ENCODE data around the gene SOD3.

DNA sequence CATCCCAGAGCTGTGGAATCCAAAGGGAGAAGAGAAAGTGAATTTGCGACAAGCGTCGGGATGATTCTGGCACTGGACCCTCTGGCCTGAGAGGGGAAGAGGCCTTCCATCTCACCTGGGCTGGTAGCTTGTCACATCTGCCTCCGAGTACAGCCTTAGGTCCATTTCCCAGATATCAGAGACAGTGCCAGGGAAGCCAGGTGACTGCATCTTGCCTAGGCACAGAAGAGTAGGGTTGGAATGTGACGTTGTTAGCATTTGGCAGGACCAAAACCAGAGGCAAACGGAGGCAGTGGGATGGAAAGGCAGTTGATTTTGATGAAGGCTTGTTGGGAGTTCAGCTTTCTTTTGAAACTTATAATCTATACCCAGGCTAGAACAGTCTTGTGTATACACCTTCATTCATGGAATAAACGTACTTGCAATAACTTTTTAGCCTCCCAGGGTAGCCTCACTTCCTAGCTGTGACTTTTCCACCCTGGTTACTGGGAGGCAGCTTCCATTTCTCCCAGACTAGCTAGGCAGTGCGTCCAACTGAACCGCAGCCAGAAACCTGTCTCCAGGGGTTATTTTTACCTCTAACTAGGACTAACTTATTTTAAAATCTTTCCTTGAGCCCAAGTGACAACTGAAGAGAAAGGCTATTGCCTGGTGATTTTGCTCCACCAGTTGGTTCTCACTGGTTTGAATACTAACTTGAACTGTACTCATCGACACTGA is 5.9 kb downstream of the SOD3 start:
- no peak for TF ChIP-seq POLR2A (conservative IDR thresholded peaks at IDR 0.05)
- TF ChIP-seq, protein P1, sequence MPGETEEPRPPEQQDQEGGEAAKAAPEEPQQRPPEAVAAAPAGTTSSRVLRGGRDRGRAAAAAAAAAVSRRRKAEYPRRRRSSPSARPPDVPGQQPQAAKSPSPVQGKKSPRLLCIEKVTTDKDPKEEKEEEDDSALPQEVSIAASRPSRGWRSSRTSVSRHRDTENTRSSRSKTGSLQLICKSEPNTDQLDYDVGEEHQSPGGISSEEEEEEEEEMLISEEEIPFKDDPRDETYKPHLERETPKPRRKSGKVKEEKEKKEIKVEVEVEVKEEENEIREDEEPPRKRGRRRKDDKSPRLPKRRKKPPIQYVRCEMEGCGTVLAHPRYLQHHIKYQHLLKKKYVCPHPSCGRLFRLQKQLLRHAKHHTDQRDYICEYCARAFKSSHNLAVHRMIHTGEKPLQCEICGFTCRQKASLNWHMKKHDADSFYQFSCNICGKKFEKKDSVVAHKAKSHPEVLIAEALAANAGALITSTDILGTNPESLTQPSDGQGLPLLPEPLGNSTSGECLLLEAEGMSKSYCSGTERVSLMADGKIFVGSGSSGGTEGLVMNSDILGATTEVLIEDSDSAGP (CRISPR knock-in tag; IDR thresholded peaks at IDR 0.05), result no peak
- TF ChIP-seq ESRRA (IDR thresholded peaks at IDR 0.05; ENCODE audit: borderline replicate concordance, low read depth), result no peak
- no peak for TF ChIP-seq NFYB (IDR thresholded peaks at IDR 0.05; ENCODE audit: extremely low read depth, insufficient read length)
- TF ChIP-seq, protein P2, sequence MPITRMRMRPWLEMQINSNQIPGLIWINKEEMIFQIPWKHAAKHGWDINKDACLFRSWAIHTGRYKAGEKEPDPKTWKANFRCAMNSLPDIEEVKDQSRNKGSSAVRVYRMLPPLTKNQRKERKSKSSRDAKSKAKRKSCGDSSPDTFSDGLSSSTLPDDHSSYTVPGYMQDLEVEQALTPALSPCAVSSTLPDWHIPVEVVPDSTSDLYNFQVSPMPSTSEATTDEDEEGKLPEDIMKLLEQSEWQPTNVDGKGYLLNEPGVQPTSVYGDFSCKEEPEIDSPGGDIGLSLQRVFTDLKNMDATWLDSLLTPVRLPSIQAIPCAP (CRISPR knock-in tag; IDR thresholded peaks at IDR 0.05; ENCODE audit: borderline replicate concordance), result no peak
- TF ChIP-seq, protein P3, sequence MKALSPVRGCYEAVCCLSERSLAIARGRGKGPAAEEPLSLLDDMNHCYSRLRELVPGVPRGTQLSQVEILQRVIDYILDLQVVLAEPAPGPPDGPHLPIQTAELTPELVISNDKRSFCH (CRISPR knock-in tag; IDR thresholded peaks at IDR 0.05), result no peak
- TF ChIP-seq, protein P3 (tag; IDR thresholded peaks at IDR 0.05), result no peak
- TF ChIP-seq SUPT5H (IDR thresholded peaks at IDR 0.05), result no peak
- TF ChIP-seq KAT2B (IDR thresholded peaks at IDR 0.05; ENCODE audit: low read depth, low read length), result no peak
- TF ChIP-seq, protein P4, sequence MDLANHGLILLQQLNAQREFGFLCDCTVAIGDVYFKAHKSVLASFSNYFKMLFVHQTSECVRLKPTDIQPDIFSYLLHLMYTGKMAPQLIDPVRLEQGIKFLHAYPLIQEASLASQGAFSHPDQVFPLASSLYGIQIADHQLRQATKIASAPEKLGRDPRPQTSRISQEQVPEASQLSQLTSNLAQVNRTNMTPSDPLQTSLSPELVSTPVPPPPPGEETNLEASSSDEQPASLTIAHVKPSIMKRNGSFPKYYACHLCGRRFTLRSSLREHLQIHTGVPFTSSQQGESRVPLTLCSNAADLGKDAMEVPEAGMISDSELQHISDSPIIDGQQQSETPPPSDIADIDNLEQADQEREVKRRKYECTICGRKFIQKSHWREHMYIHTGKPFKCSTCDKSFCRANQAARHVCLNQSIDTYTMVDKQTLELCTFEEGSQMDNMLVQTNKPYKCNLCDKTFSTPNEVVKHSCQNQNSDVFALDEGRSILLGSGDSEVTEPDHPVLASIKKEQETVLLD (IDR thresholded peaks at IDR 0.05), result no peak
- no peak for TF ChIP-seq CHD2 (IDR thresholded peaks at IDR 0.05; ENCODE audit: low read depth, low read length)
- TF ChIP-seq SMAD1 (IDR thresholded peaks at IDR 0.05; ENCODE audit: low read depth, low read length, partially characterized antibody), result no peak
- TF ChIP-seq SIN3A (IDR thresholded peaks at IDR 0.05; ENCODE audit: borderline replicate concordance in 2 of 2, control insufficient read depth in 1 of 2, low read depth in 2 of 2, low read length in 2 of 2), result no peak

Measured in K562 (cell line).